NCI-H2029 treated with DMSO at 0.1 percent for 48 hours (cell line): ENCODE data around the gene DRC7.

Experiments used
- DNase-seq: peaks from one replicate; lab custom pipeline; 2025; lab: John Stamatoyannopoulos, UW

Gene DRC7

DNA sequence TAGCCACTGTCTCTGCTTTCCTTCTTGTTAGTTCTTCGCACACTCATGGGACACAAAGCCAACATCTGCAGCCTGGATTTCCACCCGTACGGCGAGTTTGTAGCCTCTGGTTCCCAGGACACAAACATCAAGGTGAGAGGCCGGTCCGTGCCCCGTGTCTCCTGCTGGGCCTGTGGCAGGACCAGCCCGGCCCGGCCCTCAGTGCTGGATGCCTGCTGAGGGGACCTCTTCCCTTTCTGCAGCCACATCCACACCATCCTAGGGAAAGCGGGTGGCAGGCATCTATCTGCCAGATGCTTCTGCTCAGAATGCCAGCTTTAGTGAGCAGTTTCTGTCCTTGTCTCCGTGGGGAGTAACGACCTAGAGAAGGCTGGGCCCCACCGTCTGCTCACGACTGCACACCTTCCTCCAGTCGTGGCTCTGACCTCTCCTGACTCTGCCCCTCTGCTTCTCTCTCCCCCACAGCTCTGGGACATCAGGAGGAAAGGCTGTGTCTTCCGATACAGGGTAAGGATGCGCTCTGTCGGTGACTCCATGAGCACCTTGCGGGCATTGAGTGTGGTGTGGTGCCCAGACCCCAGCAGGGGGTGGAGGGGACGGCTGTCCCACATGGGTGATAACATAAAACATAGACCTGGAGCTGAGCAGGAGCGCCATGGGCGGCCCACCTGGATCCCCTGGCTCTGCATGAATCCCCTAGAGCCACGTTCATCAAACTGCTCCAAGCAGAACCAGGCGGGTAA, 56.4 kb downstream of the DRC7 start:
- no peak for DNase-seq

DNA sequence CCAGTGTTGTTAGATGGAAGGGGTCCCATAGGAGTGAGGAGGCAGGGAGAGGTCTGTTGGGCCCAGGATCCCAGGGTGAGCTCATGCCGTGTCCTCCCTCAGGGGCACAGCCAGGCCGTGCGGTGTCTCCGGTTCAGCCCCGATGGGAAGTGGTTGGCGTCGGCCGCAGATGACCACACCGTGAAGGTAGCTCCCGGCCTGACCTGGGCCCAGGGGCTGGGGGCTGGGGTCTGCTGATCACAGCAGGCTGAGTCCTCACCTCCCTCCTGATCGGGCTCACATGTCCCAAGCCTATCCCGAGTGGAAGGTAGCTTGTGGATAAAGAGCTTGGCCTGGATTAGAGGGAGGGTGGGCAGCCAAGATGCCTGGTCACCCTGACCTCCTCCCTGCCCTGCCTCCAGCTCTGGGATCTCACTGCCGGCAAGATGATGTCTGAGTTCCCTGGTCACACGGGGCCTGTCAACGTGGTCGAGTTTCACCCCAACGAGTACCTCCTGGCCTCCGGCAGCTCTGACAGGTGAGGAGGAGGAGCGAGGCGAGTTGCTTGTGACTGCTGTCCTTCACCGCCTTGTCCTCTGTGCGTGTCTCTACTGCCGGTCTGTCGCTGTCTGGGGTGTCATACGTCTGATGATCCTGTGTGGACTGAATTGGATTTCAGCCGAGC, 57.1 kb downstream of the DRC7 start:
- DNase-seq = no peak

DNA sequence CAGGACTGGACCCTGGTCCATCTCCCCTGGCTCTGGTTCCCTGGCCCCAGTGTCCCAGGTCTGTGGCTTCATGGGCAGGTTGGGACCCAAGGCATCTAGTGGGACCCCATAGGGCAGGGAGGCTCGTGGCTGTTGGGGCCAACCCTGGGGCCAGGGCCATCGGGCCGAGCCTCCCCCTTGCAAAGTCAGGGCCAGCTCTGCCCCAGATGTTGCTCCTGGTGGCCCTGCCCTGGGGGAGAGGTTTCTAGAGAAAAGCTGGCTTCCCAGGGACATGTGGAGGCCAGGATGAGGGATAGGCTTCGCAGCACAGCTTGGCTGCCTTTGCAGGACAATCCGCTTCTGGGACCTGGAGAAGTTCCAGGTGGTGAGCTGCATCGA, 57.6 kb downstream of the DRC7 start:
- DNase-seq = no peak

DNA sequence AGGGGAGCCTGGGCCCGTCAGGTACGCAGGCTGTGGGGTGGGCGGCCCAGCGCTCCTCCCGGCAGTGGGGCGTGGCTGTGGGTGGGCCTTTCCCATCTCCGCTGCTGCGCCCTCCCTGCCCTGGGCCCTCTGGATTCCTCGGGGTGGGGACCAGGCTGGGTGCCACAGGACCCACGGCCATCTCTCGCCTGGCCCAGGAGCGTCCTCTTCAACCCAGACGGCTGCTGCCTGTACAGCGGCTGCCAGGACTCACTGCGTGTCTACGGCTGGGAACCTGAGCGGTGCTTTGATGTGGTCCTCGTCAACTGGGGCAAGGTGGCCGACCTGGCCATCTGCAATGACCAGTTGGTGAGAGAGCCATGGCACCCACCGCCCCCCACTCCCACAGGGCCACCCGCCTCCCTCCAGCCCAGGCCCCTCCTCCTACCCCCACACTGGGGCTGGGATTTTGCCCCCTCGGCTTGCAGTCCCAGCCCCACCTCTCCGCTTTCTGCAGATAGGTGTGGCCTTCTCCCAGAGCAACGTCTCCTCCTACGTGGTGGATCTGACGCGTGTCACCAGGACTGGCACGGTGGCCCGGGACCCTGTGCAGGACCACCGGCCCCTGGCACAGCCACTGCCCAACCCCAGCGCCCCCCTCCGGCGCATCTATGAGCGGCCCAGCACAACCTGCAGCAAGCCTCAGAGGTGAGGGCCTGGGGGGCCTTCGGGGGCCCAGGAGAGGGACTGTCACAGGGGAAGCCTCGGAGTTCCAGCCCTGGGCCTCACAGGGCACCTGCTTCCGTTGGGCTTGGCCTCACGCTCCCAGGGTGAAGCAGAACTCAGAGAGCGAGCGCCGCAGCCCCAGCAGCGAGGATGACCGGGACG, 58.2 kb downstream of the DRC7 start:
- no peak for DNase-seq

DNA sequence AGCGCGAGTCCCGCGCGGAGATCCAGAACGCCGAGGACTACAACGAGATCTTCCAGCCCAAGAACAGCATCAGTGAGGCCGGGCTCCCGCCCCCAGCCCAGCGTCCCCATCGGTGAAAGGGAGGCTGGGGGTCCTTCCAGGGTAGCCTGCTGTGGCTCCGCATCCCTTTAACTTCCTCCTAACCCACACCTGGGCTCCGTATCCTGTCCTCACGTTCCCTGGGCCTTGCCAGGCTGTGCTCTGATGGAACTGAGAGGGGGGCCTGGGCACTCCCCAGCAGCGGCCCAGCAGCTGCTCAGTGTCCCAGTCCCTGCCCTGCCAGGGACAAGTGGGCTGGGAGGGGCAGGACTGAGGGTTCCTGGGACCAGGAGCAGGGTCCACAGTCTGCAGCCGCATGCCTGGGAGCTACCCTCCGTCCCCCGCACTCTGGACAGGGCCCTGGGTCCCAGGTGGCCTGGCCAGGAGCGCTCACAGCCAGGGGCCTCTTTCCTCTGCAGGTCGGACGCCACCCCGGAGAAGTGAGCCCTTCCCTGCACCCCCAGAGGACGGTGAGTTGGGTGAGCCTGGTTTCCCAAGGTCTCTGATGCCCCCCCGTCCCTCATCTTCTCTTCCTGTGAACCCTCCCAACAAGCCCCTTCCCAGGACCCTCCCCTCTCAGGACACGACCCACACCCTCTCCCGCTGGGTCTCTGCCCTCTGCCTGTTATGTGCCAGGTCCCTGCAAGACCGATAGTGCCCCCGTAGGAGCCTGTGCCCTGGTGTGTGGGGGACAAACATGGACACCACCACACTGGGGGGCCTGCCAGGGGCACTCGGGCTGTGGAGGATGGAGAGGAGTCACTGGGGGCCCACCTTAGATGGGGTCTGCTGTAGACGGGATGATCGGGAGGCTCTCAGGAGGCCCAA, 59.1 kb downstream of the DRC7 start:
- DNase-seq = no peak

DNA sequence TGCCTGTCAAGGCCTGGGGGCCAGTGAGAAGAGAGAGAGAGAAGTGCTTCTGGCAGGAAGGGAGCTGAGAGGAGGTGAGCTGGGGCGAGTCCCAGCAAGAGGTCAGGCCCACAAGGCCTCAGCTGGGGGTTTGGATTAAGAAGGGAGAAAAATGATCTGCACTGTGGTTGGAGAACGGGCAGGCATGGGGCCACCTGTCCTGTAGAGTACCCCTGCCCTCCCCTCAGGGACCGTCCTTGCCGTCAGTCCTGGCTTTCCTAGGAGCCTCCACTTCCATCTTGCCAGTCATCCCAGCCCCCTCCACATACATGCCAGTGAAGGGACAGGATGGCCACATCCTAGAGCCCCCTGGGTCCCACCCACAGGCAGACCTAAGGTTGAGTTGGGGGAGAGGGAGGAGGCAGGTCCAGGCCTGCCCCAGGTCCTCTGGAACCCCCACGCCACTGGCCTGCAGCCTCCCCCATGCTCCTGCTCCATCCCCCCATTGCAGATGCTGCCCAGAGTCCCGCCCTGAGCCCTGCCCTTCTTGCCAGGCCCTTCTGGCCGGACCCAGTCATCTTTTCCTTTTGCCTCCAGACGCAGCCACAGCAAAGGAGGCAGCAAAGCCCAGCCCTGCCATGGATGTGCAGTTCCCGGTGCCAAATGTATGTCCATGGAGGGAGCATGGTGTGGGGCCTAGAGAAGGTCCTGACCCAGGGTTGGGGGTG, 59.9 kb downstream of the DRC7 start:
- no peak for DNase-seq

DNA sequence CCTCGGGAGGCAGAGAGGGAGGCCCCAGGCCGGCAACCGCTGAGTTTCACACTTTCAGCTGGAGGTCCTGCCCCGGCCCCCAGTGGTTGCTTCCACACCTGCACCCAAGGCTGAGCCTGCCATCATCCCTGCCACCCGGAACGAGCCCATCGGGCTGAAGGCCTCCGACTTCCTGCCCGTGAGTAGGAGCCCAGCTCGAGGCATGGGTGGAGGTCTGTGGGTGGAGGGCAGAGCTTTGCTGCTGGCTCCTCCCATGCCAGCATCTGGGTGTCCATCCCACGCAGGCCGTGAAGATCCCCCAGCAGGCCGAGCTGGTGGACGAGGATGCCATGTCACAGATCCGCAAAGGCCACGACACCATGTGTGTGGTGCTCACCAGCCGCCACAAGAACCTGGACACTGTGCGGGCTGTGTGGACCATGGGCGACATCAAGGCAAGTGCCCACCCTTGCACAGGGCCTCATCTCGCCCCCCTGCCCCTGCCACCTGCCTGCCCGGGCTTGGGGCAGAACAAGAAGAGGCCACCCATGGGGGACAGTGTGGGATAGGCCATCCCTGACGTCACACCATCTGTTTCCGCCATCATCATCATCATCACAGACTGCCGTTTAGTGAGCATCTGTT, 60.6 kb downstream of the DRC7 start:
- DNase-seq = no peak

DNA sequence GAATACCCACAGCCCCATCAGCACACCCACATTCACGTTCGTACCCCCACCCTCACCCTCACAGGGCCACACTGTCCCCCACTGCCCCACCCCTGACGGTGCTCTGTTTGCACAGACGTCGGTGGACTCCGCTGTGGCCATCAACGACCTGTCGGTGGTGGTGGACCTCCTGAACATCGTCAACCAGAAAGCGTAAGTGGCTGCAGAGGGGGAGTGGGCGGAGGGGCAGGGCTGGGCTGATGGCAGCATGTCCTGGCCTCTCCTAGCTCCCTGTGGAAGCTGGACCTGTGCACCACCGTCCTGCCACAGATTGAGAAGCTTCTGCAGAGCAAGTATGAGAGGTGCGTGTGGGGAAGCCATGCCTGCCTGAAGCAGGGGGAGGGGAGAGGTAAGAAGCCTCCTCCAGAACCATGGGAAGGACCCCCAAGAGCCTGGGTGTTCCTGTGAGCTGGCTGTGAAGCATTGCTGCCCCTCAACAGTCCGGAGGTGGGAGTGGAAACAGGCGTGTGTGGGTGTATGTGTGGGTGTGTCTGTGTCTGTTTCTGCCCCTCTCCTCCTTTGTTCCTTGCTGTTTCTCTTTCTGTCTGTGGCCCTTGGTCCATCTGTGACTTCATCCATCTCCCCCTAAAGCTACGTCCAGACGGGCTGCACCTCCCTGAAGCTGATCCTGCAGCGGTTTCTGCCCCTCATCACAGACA, 61.3 kb downstream of the DRC7 start:
- no peak for DNase-seq

DNA sequence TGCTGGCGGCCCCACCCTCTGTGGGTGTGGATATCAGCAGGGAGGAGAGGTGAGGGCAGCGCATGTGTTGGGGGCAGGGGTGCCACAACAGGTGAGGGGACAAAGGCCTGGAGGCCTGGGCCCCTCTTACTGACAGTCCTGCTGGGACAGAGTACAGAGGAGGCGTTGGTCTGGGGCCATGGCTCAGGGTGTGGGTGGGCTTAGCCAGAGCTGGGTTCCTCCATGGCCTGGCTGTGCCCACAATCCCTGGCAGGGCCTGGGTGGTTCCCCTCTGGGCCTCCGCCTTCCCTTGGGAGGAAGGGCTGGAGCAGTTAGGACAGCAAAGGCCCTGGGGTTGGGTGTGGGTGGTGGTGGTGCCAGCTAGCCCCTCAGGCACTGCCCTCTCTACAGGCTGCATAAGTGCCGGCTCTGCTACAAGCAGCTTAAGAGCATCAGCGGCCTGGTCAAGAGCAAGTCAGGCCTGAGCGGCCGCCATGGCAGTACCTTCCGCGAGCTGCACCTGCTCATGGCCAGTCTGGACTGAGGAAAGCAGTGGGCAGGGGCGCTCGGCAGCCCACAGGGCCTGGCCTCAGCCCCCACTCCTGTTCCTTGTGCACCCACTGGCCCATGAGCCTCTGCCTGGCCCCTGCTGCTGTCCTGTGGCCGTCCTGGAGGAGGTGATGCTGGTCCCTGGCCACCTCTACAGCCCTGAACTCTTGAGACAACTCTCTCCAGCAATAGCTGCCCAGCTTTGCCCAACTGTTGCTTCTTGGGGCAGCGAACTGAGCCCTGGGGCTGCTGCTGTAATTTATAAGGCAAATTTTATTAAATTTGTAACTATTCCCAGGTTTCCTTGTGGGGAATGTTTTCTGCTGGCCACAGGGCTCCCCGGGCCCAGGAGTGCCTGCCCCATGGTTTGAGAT, 62.1 kb downstream of the DRC7 start:
- no peak for DNase-seq

DNA sequence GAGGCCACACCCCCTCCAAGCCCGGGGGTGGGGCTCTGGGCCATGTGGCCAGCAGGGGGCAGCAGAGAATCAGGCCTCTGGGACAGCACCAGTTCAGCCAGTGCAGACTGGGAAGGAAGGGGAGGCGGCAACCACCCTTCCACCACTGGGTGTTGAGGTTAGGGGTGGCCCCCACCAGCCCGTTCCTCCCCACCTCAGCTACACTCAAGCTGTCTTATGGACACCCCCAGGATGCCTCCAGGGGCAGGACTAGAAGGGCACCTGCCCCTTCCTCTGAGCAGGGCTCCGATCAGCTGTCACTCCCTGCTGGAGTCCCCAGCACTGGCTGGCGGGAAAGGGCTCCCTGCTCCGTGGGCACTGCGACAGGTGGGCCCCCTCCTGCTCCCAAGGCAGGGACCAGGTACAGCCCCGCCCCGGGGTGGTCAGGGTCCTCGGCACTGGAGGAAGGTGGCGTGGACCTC, 62.8 kb downstream of the DRC7 start:
- peak; percentile 13 for DNase-seq

DNA sequence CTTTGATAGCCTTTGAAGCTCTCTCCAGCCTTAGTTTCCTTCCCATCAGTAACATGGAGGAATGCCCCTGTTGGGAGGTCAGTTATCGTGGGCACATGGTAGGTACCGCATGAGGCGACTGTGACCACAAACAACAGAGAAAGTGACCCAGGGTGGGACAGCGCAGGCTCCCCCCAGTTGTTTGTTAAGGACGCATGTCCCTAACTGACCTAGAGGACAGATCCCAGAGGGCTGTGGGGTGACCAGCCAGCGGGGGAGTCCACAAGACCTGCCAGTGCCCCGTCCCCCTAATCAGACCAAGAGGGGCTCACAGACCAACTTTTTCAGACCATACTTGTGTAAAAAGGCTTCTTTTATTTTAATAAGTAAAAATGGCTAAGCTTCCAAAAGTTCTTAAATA, 63.3 kb downstream of the DRC7 start:
- no peak for DNase-seq

DNA sequence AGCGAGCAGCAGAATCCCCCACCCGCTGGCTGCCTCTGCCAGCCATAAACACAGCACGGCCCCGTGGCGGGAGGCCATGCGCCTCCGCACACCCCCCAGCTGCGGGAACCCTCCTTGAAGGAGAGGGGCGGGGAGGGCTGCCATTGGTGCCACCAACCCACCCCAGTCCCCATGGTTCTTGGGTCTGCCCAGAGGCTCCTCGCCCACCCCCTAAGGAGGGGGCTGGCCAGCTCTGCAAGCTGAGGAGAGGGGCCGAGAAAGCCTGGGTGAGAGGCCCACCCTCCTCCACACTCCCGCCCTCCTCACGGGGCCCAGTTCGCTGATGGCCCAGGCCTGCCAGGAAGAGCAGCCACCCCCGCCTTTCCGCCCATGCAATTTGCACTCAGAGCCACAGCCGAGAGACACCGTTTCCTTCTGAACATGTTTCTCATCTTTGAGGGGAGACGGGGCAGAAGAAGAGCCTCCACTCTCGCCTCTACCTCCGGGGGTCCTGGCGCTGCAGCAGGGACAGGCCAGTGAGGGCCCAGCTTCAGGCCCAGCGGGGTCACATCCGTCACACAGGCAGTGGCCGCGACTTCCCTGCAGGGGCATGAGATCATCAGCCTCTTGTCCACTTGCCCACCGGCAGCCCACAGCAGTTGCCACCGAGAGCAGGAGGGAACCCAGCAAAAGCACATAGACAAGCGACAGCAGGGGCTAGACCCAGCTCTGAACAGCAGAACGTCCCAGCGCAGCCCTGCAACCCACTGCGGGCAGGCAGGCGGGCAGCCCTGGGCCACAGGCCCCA, 63.9 kb downstream of the DRC7 start:
- no peak for DNase-seq

DNA sequence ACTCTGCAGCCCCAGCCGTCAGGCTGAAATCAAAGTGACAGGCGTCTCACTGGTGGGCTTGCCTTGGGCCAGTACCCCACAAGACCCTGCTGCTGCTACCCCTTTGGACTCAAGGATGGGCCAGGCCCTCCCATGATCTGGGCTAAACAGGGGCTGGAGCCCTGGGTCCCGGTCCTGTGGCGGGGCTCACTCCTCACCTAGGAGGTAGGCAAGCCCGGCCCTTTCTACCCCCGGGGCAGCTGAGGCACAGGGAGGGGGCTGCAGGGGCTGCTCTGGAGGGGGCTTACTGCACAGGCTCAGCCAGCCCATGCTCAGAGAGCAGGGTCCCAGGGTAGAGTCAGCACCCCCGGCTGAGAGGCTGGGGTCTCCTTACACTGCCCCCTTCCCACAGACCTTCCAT, 64.5 kb downstream of the DRC7 start:
- no peak for DNase-seq

DNA sequence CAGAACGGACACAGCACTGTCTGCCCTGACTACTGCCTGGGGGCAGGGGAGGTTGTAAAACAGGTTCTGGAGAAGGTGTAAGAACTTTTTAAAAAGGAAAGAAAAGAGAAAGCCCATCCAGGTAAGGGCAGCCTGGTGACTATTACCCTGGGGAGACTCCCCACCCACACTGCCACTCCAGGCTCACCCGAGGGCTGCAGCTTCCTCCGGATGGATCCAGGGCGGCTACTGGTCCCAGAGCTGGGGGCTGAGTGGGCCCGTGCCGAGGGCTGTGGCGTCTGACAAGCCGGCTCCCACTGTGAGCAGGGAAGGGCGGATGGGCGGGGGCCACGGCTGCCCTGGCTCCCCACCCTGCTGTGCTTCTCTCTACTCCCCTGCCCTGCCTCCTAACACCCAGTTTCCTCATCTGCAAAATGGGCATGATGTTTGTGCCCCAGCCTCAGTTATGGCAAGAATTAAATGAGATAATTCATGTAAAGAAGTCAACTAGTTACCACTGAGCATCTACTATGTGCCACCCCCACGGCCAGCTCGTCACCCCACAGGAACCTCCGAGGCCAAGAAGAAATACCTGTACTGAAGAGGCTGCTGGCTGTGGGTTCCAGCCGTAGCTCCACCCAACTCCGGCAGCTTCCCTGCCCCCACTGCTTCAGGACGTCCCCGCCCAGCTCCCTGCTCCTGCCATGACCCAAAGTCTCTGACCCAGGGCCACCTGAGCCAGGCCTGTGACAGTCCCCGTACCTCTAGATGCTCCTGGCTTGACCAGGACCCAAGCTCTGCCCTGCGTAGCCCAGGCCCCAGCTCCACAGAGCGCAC, 65.1 kb downstream of the DRC7 start:
- no peak for DNase-seq

DNA sequence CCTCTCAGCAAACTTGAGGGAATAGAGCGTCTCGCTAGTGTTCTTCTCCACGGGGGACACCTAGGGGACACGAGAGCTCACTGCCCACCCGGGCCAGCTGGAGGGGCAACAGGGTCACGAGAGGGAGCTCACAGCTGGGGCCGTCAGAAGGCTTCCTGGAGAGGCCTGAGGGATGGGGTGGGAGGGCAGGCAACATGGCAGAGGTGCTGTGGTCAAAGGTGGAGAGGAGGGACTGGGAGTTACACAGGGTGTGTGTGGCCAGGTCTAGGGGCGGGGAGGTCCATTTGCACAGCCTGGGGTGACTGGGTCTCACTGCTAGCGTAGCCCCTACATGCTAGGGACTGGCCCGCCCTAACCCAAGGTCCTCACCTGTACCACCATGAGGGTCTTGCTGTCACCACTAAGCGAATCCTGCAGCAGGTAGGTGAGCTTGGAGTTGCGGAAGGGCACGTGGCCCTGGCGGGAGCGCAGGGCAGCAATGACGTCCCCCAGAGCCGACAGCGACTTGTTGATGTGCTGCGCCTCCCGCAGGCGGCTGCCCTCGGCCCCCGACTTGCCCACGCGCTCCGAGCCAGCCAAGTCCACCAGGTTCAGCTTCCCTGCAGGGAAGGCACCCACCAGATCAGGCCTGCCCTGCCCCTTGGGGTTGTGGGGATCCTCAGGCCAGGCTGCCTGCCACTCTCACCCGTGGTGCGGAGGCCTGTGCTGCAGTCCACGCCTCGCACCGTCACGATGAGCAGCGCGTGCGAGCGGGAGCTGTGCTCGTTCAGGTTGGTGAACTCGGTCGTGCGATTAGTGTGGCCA, 66.0 kb downstream of the DRC7 start:
- no peak for DNase-seq

DNA sequence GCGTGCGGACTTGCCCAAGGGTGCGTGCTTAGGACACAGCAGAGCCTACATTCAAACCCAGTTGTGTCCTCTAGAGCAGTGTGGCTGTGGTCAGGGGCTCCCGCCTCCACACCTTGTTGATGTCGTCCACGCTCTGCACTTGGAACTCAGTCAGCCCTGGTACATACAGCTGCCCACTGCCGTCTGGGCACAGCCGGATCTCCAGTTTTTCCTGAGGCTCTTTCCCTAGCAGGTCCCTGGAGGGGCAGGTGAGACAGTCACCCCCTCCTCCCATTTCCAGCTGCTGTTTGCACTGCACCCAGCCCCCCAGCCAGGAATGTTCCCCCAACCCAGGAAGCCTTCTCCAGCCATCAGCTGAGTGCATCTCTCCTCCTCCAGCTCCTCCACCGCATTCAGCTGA, 66.7 kb downstream of the DRC7 start:
- no peak for DNase-seq
